GM21360 (cell line): ENCODE measurements around the gene CLDN7.

Experiments used
- ATAC-seq: cut with Tn5 transposase; IDR thresholded peaks from one replicate; pipeline ENCODE4 v1.9.1; 2021; ENCODE audit warnings: mild to moderate bottlenecking, moderate library complexity; ENCODE audit not compliant: unreplicated experiment

Gene CLDN7

GRCh38 chr17:7221278-7222092 is 40.8 kb downstream of the CLDN7 start:
- ATAC-seq, result no peak

- no peak for ATAC-seq
Observed at GRCh38 chr17:7220593-7221277, 41.5 kb downstream of the CLDN7 start.

- ATAC-seq, result peak; percentile 48
Observed at GRCh38 chr17:7219812-7220592, 42.3 kb downstream of the CLDN7 start, which contains the start of the genes ACADVL and DLG4. ACADVL (plus strand) TSS chr17:7219938; CDS start chr17:7219985, 47 bp downstream. DLG4 (minus strand) TSS chr17:7219836.

GRCh38 chr17:7219229-7219811 is 43.0 kb downstream of the CLDN7 start:
- no peak for ATAC-seq

- ATAC-seq, result no peak
Observed at GRCh38 chr17:7218758-7219157, 43.5 kb downstream of the CLDN7 start.

GRCh38 chr17:7218166-7218565 is 44.1 kb downstream of the CLDN7 start:
- no peak for ATAC-seq

- no peak for ATAC-seq
Observed at GRCh38 chr17:7217113-7217987, 44.9 kb downstream of the CLDN7 start.

- no peak for ATAC-seq
Observed at GRCh38 chr17:7216242-7217112, 45.8 kb downstream of the CLDN7 start.

- ATAC-seq, result no peak
Observed at GRCh38 chr17:7215652-7216180, 46.6 kb downstream of the CLDN7 start.

- no peak for ATAC-seq
Observed at GRCh38 chr17:7215136-7215638, 47.1 kb downstream of the CLDN7 start.

- ATAC-seq, result peak; percentile 60
Observed at GRCh38 chr17:7214300-7215135, 47.8 kb downstream of the CLDN7 start.

GRCh38 chr17:7213895-7214299 is 48.4 kb downstream of the CLDN7 start:
- no peak for ATAC-seq

- no peak for ATAC-seq
Observed at GRCh38 chr17:7211491-7212273, 50.6 kb downstream of the CLDN7 start.
